ENCODE measurements around the gene ARID1B. TPM values are rescaled to one million over a fixed set of nuclear protein-coding genes. Genes with fewer than 3 reads are reported as not detected.
A peak's percentile ranks its signal among the peaks of the same experiment; 100 is the strongest.

The ARID1B gene
- total and polyA plus RNA-seq, 2 donors = 36.2 to 213 TPM

GRCh38 chr6:156790711-156791319, 13.6 kb downstream of the ARID1B start:
- H3K36me3 ChIP-seq (ENCODE audit: insufficient read depth) = no peaks in the 10 kb centered on the region
- no peak overlapping the region for H3K27ac ChIP-seq (ENCODE audit: low read depth)
- no peak for DNase-seq (ENCODE audit: extremely low spot score)
- H3K4me3 ChIP-seq (ENCODE audit: low read depth, low read length) = no peak overlapping the region
- H3K4me1 ChIP-seq (ENCODE audit: insufficient read depth) = peaks cover 4% of the 10 kb centered on the region
- 91% methylated on average over 3 of the region's 3 CpGs for WGBS

GRCh38 chr6:156791320-156791850, 14.2 kb downstream of the ARID1B start:
- Histone ChIP-seq H3K4me3 (ENCODE audit: low read depth, low read length) (no peak overlapping the region), H3K4me1 (ENCODE audit: insufficient read depth) (peaks cover 4% of the 10 kb centered on the region), H3K36me3 (ENCODE audit: insufficient read depth) (no peaks in the 10 kb centered on the region), H3K27ac (ENCODE audit: low read depth) (no peak overlapping the region)
- no peak for DNase-seq (ENCODE audit: extremely low spot score)
- 30% methylated on average over 10 of the region's 10 CpGs for WGBS

- no peak overlapping the region for H3K27ac ChIP-seq (ENCODE audit: low read depth)
- no peak overlapping the region for H3K4me3 ChIP-seq (ENCODE audit: low read depth, low read length)
- no peak for DNase-seq (ENCODE audit: extremely low spot score)
- H3K36me3 ChIP-seq (ENCODE audit: insufficient read depth) = no peaks in the 10 kb centered on the region
- WGBS = 90% methylated on average over 6 of the region's 6 CpGs
- H3K4me1 ChIP-seq (ENCODE audit: insufficient read depth) = peaks cover 3% of the 10 kb centered on the region
Observed at GRCh38 chr6:156793200-156793599, 16.0 kb downstream of the ARID1B start.

GRCh38 chr6:156794546-156795354, 17.6 kb downstream of the ARID1B start:
- H3K36me3 ChIP-seq (ENCODE audit: insufficient read depth) = no peaks in the 10 kb centered on the region
- DNase-seq (ENCODE audit: extremely low spot score) = no peak
- 72% methylated on average over 14 of the region's 14 CpGs for WGBS
- H3K4me1 ChIP-seq (ENCODE audit: insufficient read depth) = peaks cover 2% of the 10 kb centered on the region
- H3K4me3 ChIP-seq (ENCODE audit: low read depth, low read length) = no peak overlapping the region
- no peak overlapping the region for H3K27ac ChIP-seq (ENCODE audit: low read depth)

- Histone ChIP-seq H3K4me1 (ENCODE audit: insufficient read depth) (peaks cover 2% of the 10 kb centered on the region), H3K27ac (ENCODE audit: low read depth) (no peak overlapping the region), H3K4me3 (ENCODE audit: low read depth, low read length) (peak overlapping the region; percentile 6), H3K36me3 (ENCODE audit: insufficient read depth) (no peaks in the 10 kb centered on the region)
- no peak for DNase-seq (ENCODE audit: extremely low spot score)
- WGBS = 71% methylated on average over 9 of the region's 9 CpGs
Observed at GRCh38 chr6:156795825-156796224, 18.6 kb downstream of the ARID1B start.

- H3K4me3 ChIP-seq (ENCODE audit: low read depth, low read length) = no peak overlapping the region
- no peak overlapping the region for H3K27ac ChIP-seq (ENCODE audit: low read depth)
- peaks cover 2% of the 10 kb centered on the region for H3K4me1 ChIP-seq (ENCODE audit: insufficient read depth)
- no peak for DNase-seq (ENCODE audit: extremely low spot score)
- H3K36me3 ChIP-seq (ENCODE audit: insufficient read depth) = no peaks in the 10 kb centered on the region
- WGBS = 88% methylated on average over 3 of the region's 3 CpGs
Observed at GRCh38 chr6:156796627-156797026, 19.4 kb downstream of the ARID1B start.

GRCh38 chr6:156797901-156798735, 20.9 kb downstream of the ARID1B start:
- Histone ChIP-seq H3K27ac (ENCODE audit: low read depth) (no peak overlapping the region), H3K36me3 (ENCODE audit: insufficient read depth) (no peaks in the 10 kb centered on the region), H3K4me3 (ENCODE audit: low read depth, low read length) (no peak overlapping the region), H3K4me1 (ENCODE audit: insufficient read depth) (peaks cover 2% of the 10 kb centered on the region)
- DNase-seq (ENCODE audit: extremely low spot score) = no peak
- WGBS = 96% methylated on average over 19 of the region's 19 CpGs

- no peak for DNase-seq (ENCODE audit: extremely low spot score)
- no peak overlapping the region for H3K4me3 ChIP-seq (ENCODE audit: low read depth, low read length)
- H3K27ac ChIP-seq (ENCODE audit: low read depth) = no peak overlapping the region
- 68% methylated on average over 6 of the region's 6 CpGs for WGBS
- no peaks in the 10 kb centered on the region for H3K36me3 ChIP-seq (ENCODE audit: insufficient read depth)
- no peaks in the 10 kb centered on the region for H3K4me1 ChIP-seq (ENCODE audit: insufficient read depth)
Observed at GRCh38 chr6:156801712-156802111, 24.5 kb downstream of the ARID1B start.

- Histone ChIP-seq H3K36me3 (ENCODE audit: insufficient read depth) (no peaks in the 10 kb centered on the region), H3K4me3 (ENCODE audit: low read depth, low read length) (no peak overlapping the region), H3K27ac (ENCODE audit: low read depth) (no peak overlapping the region), H3K4me1 (ENCODE audit: insufficient read depth) (peaks cover 2% of the 10 kb centered on the region)
- no peak for DNase-seq (ENCODE audit: extremely low spot score)
- WGBS = 74% methylated on average over 2 of the region's 2 CpGs
Observed at GRCh38 chr6:156803353-156803752, 26.2 kb downstream of the ARID1B start.

GRCh38 chr6:156804402-156804801, 27.2 kb downstream of the ARID1B start:
- Histone ChIP-seq H3K4me1 (ENCODE audit: insufficient read depth) (peaks cover 2% of the 10 kb centered on the region), H3K27ac (ENCODE audit: low read depth) (no peak overlapping the region), H3K36me3 (ENCODE audit: insufficient read depth) (no peaks in the 10 kb centered on the region), H3K4me3 (ENCODE audit: low read depth, low read length) (no peak overlapping the region)
- 82% methylated on average over 4 of the region's 4 CpGs for WGBS
- no peak for DNase-seq (ENCODE audit: extremely low spot score)

- no peaks in the 10 kb centered on the region for H3K36me3 ChIP-seq (ENCODE audit: insufficient read depth)
- H3K4me1 ChIP-seq (ENCODE audit: insufficient read depth) = peaks cover 6% of the 10 kb centered on the region
- 84% methylated on average over 4 of the region's 4 CpGs for WGBS
- no peak overlapping the region for H3K4me3 ChIP-seq (ENCODE audit: low read depth, low read length)
- no peak overlapping the region for H3K27ac ChIP-seq (ENCODE audit: low read depth)
- no peak for DNase-seq (ENCODE audit: extremely low spot score)
Observed at GRCh38 chr6:156806155-156806554, 29.0 kb downstream of the ARID1B start.

- peaks cover 6% of the 10 kb centered on the region for H3K4me1 ChIP-seq (ENCODE audit: insufficient read depth)
- H3K4me3 ChIP-seq (ENCODE audit: low read depth, low read length) = no peak overlapping the region
- 80% methylated on average over 11 of the region's 11 CpGs for WGBS
Observed at GRCh38 chr6:156807028-156807427, 29.9 kb downstream of the ARID1B start.

GRCh38 chr6:156807795-156808194, 30.6 kb downstream of the ARID1B start:
- Histone ChIP-seq H3K4me1 (ENCODE audit: insufficient read depth) (peaks cover 6% of the 10 kb centered on the region), H3K27ac (ENCODE audit: low read depth) (no peak overlapping the region), H3K4me3 (ENCODE audit: low read depth, low read length) (no peak overlapping the region), H3K36me3 (ENCODE audit: insufficient read depth) (no peaks in the 10 kb centered on the region)
- WGBS = 65% methylated on average over 6 of the region's 6 CpGs
- no peak for DNase-seq (ENCODE audit: extremely low spot score)

More at GRCh38 chr6:156807028-156807427, 29.9 kb downstream of the ARID1B start:
- Histone ChIP-seq H3K27ac (ENCODE audit: low read depth) (no peak overlapping the region), H3K36me3 (ENCODE audit: insufficient read depth) (no peaks in the 10 kb centered on the region)
- DNase-seq (ENCODE audit: extremely low spot score) = no peak

All from urinary bladder (tissue), 4 donors.